C4-2B (cell line): ENCODE data around the gene P3R3URF.

ENCODE experiments used
- ZFX ChIP-seq: fragments of 450-650 bp; IDR thresholded peaks from 2 replicates; pipeline ENCODE4 v1.6.1; 2017
- TF ChIP-seq, protein P1 (sequence below): fragments of 450-650 bp; conservative IDR thresholded peaks from 2 replicates; pipeline ENCODE4 v1.5.1; 2017; ENCODE audit warnings: mild to moderate bottlenecking

DNA sequence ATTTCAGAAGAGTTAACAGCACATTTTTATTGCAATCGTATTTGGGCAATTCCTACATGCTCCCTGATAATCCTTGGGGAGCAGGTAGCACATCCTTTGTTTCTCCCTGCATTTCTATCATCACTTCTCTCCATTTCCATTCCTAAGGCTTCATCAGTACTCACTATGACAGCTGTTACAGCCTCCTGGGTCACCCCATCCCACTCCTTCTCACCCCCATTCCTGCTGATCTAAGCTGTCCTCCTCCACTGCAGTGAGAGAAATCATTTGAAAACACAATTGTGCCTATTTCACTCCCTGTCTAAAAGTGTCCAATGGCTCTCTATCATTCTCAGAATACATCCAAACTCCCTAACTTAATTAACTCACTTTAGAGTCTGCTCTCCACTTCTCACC, 18.4 kb downstream of the P3R3URF start:
- TF ChIP-seq, protein P1, sequence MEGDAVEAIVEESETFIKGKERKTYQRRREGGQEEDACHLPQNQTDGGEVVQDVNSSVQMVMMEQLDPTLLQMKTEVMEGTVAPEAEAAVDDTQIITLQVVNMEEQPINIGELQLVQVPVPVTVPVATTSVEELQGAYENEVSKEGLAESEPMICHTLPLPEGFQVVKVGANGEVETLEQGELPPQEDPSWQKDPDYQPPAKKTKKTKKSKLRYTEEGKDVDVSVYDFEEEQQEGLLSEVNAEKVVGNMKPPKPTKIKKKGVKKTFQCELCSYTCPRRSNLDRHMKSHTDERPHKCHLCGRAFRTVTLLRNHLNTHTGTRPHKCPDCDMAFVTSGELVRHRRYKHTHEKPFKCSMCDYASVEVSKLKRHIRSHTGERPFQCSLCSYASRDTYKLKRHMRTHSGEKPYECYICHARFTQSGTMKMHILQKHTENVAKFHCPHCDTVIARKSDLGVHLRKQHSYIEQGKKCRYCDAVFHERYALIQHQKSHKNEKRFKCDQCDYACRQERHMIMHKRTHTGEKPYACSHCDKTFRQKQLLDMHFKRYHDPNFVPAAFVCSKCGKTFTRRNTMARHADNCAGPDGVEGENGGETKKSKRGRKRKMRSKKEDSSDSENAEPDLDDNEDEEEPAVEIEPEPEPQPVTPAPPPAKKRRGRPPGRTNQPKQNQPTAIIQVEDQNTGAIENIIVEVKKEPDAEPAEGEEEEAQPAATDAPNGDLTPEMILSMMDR: no peak
- TF ChIP-seq ZFX: no peak
